22Rv1 (cell line): ENCODE results near the gene RPS6KA6.

Source experiments
- CTCF ChIP-seq: fragments of 450-650 bp; IDR thresholded peaks from 2 replicates; pipeline ENCODE4 v1.5.1; 2017; ENCODE audit warnings: mild to moderate bottlenecking
- ZFX ChIP-seq: fragments of 450-650 bp; IDR thresholded peaks from 2 replicates; pipeline ENCODE4 v1.6.1; 2017; ENCODE audit warnings: antibody characterized with exemption, borderline replicate concordance

DNA sequence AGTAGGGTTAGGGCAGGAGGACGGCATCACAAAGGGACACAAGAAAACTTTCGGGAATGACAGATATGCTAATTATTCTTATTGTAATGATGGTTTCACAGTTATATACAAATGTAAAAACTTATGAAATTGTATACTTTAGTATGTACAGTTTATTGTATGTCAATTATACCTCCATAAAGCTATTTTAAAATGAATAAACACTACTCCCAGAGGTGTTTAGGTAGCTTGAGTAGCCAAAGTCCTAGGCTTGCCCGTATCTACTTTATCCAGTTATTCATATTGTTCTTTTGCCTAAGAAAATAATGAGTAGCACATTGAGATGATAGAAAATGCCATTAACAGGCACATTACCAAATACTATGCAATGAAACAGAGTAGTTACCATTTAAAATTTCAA, 43.0 kb downstream of the RPS6KA6 start:
- no peak for TF ChIP-seq CTCF
- TF ChIP-seq ZFX = no peak
